Motor neuron (in vitro differentiated cells): ENCODE measurements around the gene KLF11. TPM values are rescaled to one million over a fixed set of nuclear protein-coding genes. Genes with fewer than 3 reads are reported as not detected.

ENCODE experiments used
- ATAC-seq, 8 experiments: fragments of 200-7000 bp; cut with Tn5 transposase; replicated peaks in 6 of 8; 2 replicates each; pipeline ENCODE4 v1.8.0; 2021; ENCODE audit warnings: mild to moderate bottlenecking in 8 of 8, moderate library complexity in 8 of 8
- H3K27ac ChIP-seq, 2 donors: fragments of 250-450 bp; sonication (Bioruptor Pico); 2 replicates each; pipeline ENCODE4 v1.9.0; 2021; ENCODE audit warnings: antibody characterized with exemption in 2 of 2, mild to moderate bottlenecking in 2 of 2, moderate library complexity in 1 of 2
- H3K4me1 ChIP-seq, 2 donors: fragments of 250-450 bp; sonication (Bioruptor Pico); replicated peaks in 1 of 2; 2 replicates each; pipeline ENCODE4 v1.6.1; 2021; ENCODE audit warnings: antibody characterized with exemption in 2 of 2, mild to moderate bottlenecking in 2 of 2, moderate library complexity in 1 of 2
- H3K4me3 ChIP-seq, 5 donors: fragments of 250-450 bp; sonication (Bioruptor Pico); 2 replicates each; pipeline ENCODE4 v1.9.0; 2021; ENCODE audit warnings: antibody characterized with exemption in 5 of 5, mild to moderate bottlenecking in 5 of 5, moderate library complexity in 4 of 5
- WGBS, 10 experiments: fragments of 450-650 bp; shearing (Covaris generic); methylation state at CpG; one replicate each; pipeline ENCODE4 v1.0.0; 2022; 5-methylcytosine and 5-hydroxymethylcytosine counted together
- in situ Hi-C, 9 experiments: fragments of 400-800 bp; cut with MboI; loops; one replicate each; pipeline ENCODE4 v1.15.0; 2021; ENCODE audit warnings: low sequenced_read_pairs in 9 of 9, low pct_unique_long_range_greater_than_20kb in 2 of 9; ENCODE audit not compliant: unreplicated experiment in 9 of 9
- total RNA-seq, 8 experiments: library from RNA; unstranded; fragments of 300-600 nt; gene quantifications; 2 replicates each; pipeline versions ENCODE4 v1.2.3 to v1.2.4, GENCODE V29; 2022

The KLF11 gene
- total RNA-seq, 8 experiments from 2014 or later = 4.0 to 19.7 (median 12.6) TPM

- Histone ChIP-seq H3K4me1 (peaks cover 14 to 15% of the 10 kb centered on the region in 2 donors), H3K4me3 (no peak overlapping the region), H3K27ac (no peak overlapping the region)
- in situ Hi-C loops = no loop called here
- WGBS, 10 experiments = 60 to 92% methylated on average over 2 to 6 of the region's 9 CpGs; no CpG with 5 or more reads in 8 of the 10 experiments
- peak in 2 of 8 experiments; percentile 45 to 46 for ATAC-seq
Observed at GRCh38 chr2:10095175-10095574, 51.8 kb downstream of the KLF11 start.

GRCh38 chr2:10096641-10097040 is 53.3 kb downstream of the KLF11 start:
- Histone ChIP-seq H3K27ac (no peak overlapping the region), H3K4me3 (no peak overlapping the region), H3K4me1 (peaks cover 14 to 15% of the 10 kb centered on the region in 2 donors)
- 82 to 100% (median 92%) methylated on average over 1 to 7 of the region's 10 CpGs; no CpG with 5 or more reads in 4 of the 10 experiments for WGBS, 10 experiments
- no peak for ATAC-seq
- in situ Hi-C loops = no loop called here

GRCh38 chr2:10097352-10098148 is 54.2 kb downstream of the KLF11 start:
- peaks cover 14 to 15% of the 10 kb centered on the region in 2 donors for H3K4me1 ChIP-seq
- H3K4me3 ChIP-seq = no peak overlapping the region
- WGBS, 10 experiments = 27 to 93% (median 57%) methylated on average over 3 to 8 of the region's 16 CpGs; no CpG with 5 or more reads in 2 of the 10 experiments
- peak; percentile 66 to 100 (median 81) for ATAC-seq
- H3K27ac ChIP-seq = no peak overlapping the region
- in situ Hi-C loops = no loop called here

- no peak for ATAC-seq
- Histone ChIP-seq H3K27ac (no peak overlapping the region), H3K4me1 (peaks cover 0 to 2% of the 10 kb centered on the region in 2 donors), H3K4me3 (no peak overlapping the region)
- in situ Hi-C loops = loop anchor here in 1 of 9 experiments (25.0 kb wide), 1 partner anchor 561 kb away; no protein-coding TSS in a partner anchor
- WGBS, 10 experiments = 30 to 100% (median 56%) methylated on average over 1 to 4 of the region's 7 CpGs; no CpG with 5 or more reads in 4 of the 10 experiments
Observed at GRCh38 chr2:10101491-10101890, 58.1 kb downstream of the KLF11 start.

- in situ Hi-C loops = loop anchor here in 1 of 9 experiments (25.0 kb wide), 1 partner anchor 559 kb away; no protein-coding TSS in a partner anchor
- no peak overlapping the region for H3K4me3 ChIP-seq
- no peak overlapping the region for H3K27ac ChIP-seq
- WGBS, 10 experiments = 80 to 100% (median 93%) methylated on average over 1 to 2 of the region's 6 CpGs; no CpG with 5 or more reads in 6 of the 10 experiments
- H3K4me1 ChIP-seq = no peaks in the 10 kb centered on the region
- ATAC-seq = peak in 1 of 8 experiments; percentile 47
Observed at GRCh38 chr2:10103179-10103578, 59.8 kb downstream of the KLF11 start.

Other genes with a start within 250 kb of the KLF11 start
- gene TAF1B, start 200.1 kb upstream of the KLF11 start, total RNA-seq = 10 to 100 TPM; 11.8 to 33.1 (median 16.8) TPM
- 1 to 10 TPM in 6 of 8 experiments, under 1 TPM in 2; 0.36 to 4.8 (median 2.9) TPM for gene GRHL1, start 91.9 kb upstream of the KLF11 start, total RNA-seq
- 1 to 10 TPM in 2 of 8 experiments, under 1 TPM in 5, not detected in 1; 0.14 to 6.2 (median 0.50) TPM for gene CYS1, start 36.9 kb downstream of the KLF11 start, total RNA-seq
- gene RRM2, start 79.2 kb downstream of the KLF11 start, total RNA-seq = 10 to 100 TPM in 3 of 8 experiments, 1 to 10 TPM in 5; 1.6 to 90.5 (median 4.6) TPM